Measurements from ENCODE around the gene SIX3.

DNA sequence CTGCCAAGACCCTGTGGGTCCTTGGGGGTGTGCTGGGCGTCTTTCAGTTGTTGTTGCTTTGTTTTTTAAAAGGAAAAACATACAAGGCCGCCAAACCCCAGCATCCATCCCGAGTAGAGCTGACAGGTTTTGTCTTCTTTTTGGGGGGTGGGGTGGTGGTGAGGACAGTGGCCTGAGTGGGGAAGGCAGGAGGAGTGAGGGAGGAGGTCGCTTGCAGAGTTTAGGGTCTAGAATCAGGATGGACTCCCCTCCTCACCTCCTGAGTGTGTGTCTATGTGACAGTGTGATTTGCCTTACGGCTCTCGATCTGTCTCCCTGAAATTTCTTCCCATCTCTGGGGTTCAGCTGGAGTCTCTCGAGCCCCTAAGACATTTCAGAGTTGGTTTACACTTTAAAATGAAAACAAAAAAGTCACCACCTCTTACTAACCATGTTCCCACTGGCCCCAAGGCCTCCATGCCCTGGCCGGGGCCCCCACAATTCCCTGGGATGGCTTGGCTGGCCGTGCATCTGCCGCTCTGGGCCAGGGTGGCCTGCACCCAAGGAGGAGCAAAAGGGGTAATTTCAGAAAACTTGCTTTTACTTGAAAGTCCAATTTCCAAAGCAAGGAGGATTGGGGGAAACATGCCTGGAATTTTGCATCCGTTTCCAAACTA lies 5.0 kb downstream of the SIX3 start:
- TF ChIP-seq, protein P1, sequence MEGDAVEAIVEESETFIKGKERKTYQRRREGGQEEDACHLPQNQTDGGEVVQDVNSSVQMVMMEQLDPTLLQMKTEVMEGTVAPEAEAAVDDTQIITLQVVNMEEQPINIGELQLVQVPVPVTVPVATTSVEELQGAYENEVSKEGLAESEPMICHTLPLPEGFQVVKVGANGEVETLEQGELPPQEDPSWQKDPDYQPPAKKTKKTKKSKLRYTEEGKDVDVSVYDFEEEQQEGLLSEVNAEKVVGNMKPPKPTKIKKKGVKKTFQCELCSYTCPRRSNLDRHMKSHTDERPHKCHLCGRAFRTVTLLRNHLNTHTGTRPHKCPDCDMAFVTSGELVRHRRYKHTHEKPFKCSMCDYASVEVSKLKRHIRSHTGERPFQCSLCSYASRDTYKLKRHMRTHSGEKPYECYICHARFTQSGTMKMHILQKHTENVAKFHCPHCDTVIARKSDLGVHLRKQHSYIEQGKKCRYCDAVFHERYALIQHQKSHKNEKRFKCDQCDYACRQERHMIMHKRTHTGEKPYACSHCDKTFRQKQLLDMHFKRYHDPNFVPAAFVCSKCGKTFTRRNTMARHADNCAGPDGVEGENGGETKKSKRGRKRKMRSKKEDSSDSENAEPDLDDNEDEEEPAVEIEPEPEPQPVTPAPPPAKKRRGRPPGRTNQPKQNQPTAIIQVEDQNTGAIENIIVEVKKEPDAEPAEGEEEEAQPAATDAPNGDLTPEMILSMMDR (conservative IDR thresholded peaks at IDR 0.05; ENCODE audit: low read depth in 2 of 2) = no peak
- TF ChIP-seq, protein P2, sequence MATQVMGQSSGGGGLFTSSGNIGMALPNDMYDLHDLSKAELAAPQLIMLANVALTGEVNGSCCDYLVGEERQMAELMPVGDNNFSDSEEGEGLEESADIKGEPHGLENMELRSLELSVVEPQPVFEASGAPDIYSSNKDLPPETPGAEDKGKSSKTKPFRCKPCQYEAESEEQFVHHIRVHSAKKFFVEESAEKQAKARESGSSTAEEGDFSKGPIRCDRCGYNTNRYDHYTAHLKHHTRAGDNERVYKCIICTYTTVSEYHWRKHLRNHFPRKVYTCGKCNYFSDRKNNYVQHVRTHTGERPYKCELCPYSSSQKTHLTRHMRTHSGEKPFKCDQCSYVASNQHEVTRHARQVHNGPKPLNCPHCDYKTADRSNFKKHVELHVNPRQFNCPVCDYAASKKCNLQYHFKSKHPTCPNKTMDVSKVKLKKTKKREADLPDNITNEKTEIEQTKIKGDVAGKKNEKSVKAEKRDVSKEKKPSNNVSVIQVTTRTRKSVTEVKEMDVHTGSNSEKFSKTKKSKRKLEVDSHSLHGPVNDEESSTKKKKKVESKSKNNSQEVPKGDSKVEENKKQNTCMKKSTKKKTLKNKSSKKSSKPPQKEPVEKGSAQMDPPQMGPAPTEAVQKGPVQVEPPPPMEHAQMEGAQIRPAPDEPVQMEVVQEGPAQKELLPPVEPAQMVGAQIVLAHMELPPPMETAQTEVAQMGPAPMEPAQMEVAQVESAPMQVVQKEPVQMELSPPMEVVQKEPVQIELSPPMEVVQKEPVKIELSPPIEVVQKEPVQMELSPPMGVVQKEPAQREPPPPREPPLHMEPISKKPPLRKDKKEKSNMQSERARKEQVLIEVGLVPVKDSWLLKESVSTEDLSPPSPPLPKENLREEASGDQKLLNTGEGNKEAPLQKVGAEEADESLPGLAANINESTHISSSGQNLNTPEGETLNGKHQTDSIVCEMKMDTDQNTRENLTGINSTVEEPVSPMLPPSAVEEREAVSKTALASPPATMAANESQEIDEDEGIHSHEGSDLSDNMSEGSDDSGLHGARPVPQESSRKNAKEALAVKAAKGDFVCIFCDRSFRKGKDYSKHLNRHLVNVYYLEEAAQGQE (IDR thresholded peaks at IDR 0.05; ENCODE audit: unreplicated experiment) = no peak
- TF ChIP-seq, protein P3, sequence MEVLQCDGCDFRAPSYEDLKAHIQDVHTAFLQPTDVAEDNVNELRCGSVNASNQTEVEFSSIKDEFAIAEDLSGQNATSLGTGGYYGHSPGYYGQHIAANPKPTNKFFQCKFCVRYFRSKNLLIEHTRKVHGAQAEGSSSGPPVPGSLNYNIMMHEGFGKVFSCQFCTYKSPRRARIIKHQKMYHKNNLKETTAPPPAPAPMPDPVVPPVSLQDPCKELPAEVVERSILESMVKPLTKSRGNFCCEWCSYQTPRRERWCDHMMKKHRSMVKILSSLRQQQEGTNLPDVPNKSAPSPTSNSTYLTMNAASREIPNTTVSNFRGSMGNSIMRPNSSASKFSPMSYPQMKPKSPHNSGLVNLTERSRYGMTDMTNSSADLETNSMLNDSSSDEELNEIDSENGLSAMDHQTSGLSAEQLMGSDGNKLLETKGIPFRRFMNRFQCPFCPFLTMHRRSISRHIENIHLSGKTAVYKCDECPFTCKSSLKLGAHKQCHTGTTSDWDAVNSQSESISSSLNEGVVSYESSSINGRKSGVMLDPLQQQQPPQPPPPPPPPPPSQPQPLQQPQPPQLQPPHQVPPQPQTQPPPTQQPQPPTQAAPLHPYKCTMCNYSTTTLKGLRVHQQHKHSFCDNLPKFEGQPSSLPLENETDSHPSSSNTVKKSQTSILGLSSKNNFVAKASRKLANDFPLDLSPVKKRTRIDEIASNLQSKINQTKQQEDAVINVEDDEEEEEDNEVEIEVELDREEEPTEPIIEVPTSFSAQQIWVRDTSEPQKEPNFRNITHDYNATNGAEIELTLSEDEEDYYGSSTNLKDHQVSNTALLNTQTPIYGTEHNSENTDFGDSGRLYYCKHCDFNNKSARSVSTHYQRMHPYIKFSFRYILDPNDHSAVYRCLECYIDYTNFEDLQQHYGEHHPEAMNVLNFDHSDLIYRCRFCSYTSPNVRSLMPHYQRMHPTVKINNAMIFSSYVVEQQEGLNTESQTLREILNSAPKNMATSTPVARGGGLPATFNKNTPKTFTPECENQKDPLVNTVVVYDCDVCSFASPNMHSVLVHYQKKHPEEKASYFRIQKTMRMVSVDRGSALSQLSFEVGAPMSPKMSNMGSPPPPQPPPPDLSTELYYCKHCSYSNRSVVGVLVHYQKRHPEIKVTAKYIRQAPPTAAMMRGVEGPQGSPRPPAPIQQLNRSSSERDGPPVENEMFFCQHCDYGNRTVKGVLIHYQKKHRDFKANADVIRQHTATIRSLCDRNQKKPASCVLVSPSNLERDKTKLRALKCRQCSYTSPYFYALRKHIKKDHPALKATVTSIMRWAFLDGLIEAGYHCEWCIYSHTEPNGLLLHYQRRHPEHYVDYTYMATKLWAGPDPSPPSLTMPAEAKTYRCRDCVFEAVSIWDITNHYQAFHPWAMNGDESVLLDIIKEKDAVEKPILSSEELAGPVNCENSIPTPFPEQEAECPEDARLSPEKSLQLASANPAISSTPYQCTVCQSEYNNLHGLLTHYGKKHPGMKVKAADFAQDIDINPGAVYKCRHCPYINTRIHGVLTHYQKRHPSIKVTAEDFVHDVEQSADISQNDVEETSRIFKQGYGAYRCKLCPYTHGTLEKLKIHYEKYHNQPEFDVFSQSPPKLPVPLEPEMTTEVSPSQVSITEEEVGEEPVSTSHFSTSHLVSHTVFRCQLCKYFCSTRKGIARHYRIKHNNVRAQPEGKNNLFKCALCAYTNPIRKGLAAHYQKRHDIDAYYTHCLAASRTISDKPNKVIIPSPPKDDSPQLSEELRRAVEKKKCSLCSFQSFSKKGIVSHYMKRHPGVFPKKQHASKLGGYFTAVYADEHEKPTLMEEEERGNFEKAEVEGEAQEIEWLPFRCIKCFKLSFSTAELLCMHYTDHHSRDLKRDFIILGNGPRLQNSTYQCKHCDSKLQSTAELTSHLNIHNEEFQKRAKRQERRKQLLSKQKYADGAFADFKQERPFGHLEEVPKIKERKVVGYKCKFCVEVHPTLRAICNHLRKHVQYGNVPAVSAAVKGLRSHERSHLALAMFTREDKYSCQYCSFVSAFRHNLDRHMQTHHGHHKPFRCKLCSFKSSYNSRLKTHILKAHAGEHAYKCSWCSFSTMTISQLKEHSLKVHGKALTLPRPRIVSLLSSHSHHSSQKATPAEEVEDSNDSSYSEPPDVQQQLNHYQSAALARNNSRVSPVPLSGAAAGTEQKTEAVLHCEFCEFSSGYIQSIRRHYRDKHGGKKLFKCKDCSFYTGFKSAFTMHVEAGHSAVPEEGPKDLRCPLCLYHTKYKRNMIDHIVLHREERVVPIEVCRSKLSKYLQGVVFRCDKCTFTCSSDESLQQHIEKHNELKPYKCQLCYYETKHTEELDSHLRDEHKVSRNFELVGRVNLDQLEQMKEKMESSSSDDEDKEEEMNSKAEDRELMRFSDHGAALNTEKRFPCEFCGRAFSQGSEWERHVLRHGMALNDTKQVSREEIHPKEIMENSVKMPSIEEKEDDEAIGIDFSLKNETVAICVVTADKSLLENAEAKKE (CRISPR knock-in tag; IDR thresholded peaks at IDR 0.05) = no peak
- TF ChIP-seq NANOG (IDR thresholded peaks at IDR 0.05; ENCODE audit: borderline replicate concordance) (no peak), EZH2phosphoT487 (IDR thresholded peaks at IDR 0.05; ENCODE audit: unreplicated experiment) (no peak), EZH2 (IDR thresholded peaks at IDR 0.05; ENCODE audit: low read depth, unreplicated experiment) (peak; percentile 46), CREB1 (CRISPR knock-in tag; IDR thresholded peaks at IDR 0.05; ENCODE audit: low read depth) (no peak), ZNF331 (CRISPR knock-in tag; IDR thresholded peaks at IDR 0.05; ENCODE audit: low read depth) (no peak)

Measured in GM23338 (cell line).